Measurements from ENCODE around the gene PRKG1.

The PRKG1 gene

DNA sequence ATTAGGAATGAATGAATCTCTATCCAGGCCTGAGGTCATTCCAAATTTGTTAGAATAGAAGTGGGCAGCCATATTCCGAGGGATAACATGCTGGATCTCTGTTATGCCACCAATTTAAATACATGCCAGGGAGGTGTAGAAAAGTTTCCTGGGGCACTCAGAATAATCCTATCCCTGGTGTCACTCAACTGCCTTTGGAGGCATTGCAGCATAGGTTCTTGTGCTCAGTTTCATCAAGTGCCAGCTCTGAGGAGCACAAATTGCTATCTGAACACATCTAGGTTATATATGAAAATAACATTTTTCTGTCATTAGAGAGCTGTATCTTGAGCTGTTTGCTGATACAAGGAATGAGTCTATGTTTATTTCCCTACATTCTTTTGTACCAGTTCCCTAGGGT lies 427.8 kb downstream of the PRKG1 start:
- Histone ChIP-seq H3K4me3 (no peak overlapping the region), H3K9me3 (no peaks in the 10 kb centered on the region), H3K27me3 (ENCODE audit: low read depth) (no peaks in the 10 kb centered on the region), H3K36me3 (replicated peaks) (no peaks in the 10 kb centered on the region), H3K4me1 (no peaks in the 10 kb centered on the region)
- no peak for DNase-seq (ENCODE audit: low spot score in 2 of 2)
- in situ Hi-C loops (cut with MboI; ENCODE audit: low sequenced_read_pairs): no loop called here

DNA sequence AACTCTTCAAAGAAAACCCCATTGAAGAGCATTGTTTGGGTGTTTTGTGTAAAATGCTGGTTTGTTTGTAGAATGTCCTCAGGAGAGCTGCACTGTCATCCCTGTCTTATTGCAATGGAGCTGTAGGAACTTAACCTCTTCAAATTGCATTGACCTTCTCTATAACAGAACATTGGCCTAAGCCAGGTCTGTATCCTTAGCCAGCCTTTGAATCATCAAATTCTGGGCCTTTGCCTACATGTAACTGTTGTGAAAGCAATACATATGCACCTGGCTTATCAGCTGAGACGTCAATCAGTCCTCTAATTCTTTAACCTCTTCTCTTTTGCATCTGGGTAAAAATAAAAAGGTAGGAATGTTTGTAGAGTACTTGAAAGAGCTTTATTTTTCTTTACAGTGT lies 429.1 kb downstream of the PRKG1 start:
- in situ Hi-C loops (cut with MboI; ENCODE audit: low sequenced_read_pairs): no loop called here

DNA sequence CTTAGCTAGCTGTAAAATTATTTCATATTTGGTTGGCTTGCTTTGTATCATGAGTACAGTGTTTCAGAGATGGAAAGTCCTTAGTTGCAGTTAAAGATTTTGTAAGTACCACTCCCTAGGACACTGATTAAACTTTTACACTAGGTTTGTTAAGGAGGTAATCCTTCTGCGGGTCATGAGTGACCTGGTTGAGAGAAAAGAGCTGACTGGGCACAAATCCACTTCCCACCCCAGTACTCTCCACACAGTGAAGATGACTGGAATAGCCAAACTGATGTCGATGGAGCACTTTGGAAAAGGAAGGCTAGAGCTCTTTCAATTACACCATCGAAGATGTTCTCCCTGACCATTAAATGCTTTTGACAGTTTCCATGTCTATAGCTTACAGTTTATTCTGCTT lies 433.2 kb downstream of the PRKG1 start:
- no peak for DNase-seq (ENCODE audit: low spot score in 2 of 2)
- H3K9me3 ChIP-seq: no peaks in the 10 kb centered on the region
- H3K36me3 ChIP-seq (replicated peaks): no peaks in the 10 kb centered on the region
- H3K27me3 ChIP-seq (ENCODE audit: low read depth): no peaks in the 10 kb centered on the region
- no peak overlapping the region for H3K4me3 ChIP-seq
- no peaks in the 10 kb centered on the region for H3K4me1 ChIP-seq
- in situ Hi-C loops (cut with MboI; ENCODE audit: low sequenced_read_pairs): no loop called here

More for the DNA sequence above, 429.1 kb downstream of the PRKG1 start:
- Histone ChIP-seq H3K4me3 (no peak overlapping the region), H3K36me3 (replicated peaks) (no peaks in the 10 kb centered on the region), H3K4me1 (no peaks in the 10 kb centered on the region), H3K27me3 (ENCODE audit: low read depth) (no peaks in the 10 kb centered on the region), H3K9me3 (no peaks in the 10 kb centered on the region)
- no peak for DNase-seq (ENCODE audit: low spot score in 2 of 2)

DNA sequence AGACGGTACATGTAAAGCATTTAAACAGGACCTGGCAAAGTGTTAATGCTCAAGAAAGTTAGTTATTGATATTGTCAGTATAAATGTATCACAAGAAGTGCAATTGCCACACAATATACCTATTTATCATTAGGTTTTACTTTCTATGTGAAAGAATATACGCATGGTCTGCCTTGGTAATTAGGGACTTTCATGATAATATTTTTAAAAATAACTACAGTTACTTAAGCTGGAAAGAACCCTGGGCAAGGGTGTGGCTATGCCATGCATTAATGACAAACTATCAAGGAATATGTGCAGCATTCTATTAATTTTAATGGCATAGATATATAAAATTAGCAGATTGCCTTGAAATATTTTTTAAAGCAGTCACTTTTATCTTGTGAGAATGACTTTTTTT lies 433.9 kb downstream of the PRKG1 start:
- Histone ChIP-seq H3K4me1 (no peaks in the 10 kb centered on the region), H3K9me3 (no peaks in the 10 kb centered on the region), H3K36me3 (replicated peaks) (no peaks in the 10 kb centered on the region), H3K27me3 (ENCODE audit: low read depth) (no peaks in the 10 kb centered on the region), H3K4me3 (no peak overlapping the region)
- DNase-seq (ENCODE audit: low spot score in 2 of 2): no peak
- in situ Hi-C loops (cut with MboI; ENCODE audit: low sequenced_read_pairs): no loop called here

DNA sequence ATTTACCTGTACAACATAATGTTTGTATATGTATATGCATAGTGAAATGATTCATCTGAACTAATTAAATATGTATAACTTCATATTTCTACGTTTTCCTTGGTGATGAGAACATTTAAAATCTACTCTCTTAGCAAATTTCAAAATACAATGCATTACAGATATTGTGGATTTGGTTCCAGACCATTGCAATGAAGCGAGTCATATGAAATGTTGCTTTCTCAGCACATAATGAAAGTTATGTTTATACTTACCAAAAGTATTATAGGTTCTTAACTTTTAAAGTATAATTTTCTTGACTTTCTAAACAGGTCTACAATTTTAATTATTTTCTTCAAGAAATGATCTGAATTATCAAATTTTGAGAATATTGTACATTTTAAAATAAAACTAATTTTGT lies 435.9 kb downstream of the PRKG1 start:
- Histone ChIP-seq H3K9me3 (no peaks in the 10 kb centered on the region), H3K4me1 (no peaks in the 10 kb centered on the region), H3K27me3 (ENCODE audit: low read depth) (no peaks in the 10 kb centered on the region), H3K36me3 (replicated peaks) (no peaks in the 10 kb centered on the region), H3K4me3 (no peak overlapping the region)
- in situ Hi-C loops (cut with MboI; ENCODE audit: low sequenced_read_pairs): no loop called here
- no peak for DNase-seq (ENCODE audit: low spot score in 2 of 2)

DNA sequence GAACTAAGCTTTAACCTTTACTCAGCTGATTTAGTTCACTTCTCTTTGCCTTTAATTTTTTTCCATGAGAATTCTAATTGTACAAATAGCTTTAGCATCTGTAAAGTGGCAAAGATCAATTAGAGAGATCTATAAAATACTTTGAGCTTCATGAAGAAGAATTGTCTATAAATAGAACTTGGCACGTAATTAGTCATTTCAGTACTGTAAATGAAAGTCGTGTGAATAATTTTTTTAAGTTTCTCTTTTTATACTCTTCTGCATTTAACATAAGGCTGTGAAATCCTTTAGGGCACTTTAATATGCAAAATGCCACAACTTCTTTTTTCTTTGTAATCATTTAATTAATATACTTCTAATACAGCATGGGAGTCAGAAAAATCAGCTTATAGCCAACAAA lies 447.3 kb downstream of the PRKG1 start:
- in situ Hi-C loops (cut with MboI; ENCODE audit: low sequenced_read_pairs): no loop called here
- DNase-seq (ENCODE audit: low spot score in 2 of 2): no peak
- Histone ChIP-seq H3K9me3 (no peaks in the 10 kb centered on the region), H3K4me3 (no peak overlapping the region), H3K27me3 (ENCODE audit: low read depth) (no peaks in the 10 kb centered on the region), H3K4me1 (no peaks in the 10 kb centered on the region), H3K36me3 (replicated peaks) (no peaks in the 10 kb centered on the region)

DNA sequence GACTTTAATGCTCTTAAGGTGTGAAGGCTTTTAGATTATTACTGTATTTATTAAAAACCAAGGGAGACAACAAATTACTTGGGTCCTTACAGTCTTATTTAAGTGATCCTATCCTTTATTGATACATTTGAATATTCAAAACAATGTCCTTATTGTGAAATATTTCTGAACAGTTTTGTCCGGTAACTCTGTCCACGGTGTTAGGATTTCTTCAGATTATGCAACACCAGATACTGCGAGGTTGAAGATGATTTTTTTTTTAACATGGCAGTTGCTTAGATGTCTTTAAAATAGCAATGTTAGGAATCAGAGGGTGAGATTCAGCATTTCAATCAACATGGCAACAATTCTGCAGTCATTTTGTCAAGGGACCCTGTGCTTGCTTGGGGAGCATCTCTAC lies 448.6 kb downstream of the PRKG1 start:
- no peaks in the 10 kb centered on the region for H3K4me1 ChIP-seq
- no peaks in the 10 kb centered on the region for H3K9me3 ChIP-seq
- no peaks in the 10 kb centered on the region for H3K36me3 ChIP-seq (replicated peaks)
- no peak overlapping the region for H3K4me3 ChIP-seq
- in situ Hi-C loops (cut with MboI; ENCODE audit: low sequenced_read_pairs): no loop called here
- peaks cover 6% of the 10 kb centered on the region; the same call in 1 of the 2 replicates for H3K27me3 ChIP-seq (ENCODE audit: low read depth)
- DNase-seq (ENCODE audit: low spot score in 2 of 2): no peak

DNA sequence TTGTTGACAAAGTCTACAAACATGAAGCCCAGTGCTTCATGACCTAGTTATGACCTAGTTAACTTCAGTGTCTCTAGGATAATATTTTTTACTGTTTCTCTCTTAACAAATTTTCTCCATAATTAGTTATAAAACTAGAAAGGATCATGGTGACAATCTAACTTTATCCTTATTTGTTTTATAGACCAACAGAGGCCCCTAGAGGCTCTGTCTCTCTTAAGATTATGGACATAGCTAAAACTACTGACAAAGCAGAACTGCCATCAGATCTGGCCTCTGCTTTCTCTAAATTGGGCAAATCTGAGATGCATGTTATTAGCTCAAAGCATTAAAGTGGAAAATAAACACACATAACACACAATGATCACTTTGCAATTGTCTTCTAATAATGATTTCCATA lies 449.2 kb downstream of the PRKG1 start:
- Histone ChIP-seq H3K9me3 (no peaks in the 10 kb centered on the region), H3K4me3 (no peak overlapping the region), H3K36me3 (replicated peaks) (no peaks in the 10 kb centered on the region), H3K27me3 (ENCODE audit: low read depth) (peaks cover 6% of the 10 kb centered on the region; the same call in 1 of the 2 replicates), H3K4me1 (no peaks in the 10 kb centered on the region)
- DNase-seq (ENCODE audit: low spot score in 2 of 2): no peak
- in situ Hi-C loops (cut with MboI; ENCODE audit: low sequenced_read_pairs): no loop called here

DNA sequence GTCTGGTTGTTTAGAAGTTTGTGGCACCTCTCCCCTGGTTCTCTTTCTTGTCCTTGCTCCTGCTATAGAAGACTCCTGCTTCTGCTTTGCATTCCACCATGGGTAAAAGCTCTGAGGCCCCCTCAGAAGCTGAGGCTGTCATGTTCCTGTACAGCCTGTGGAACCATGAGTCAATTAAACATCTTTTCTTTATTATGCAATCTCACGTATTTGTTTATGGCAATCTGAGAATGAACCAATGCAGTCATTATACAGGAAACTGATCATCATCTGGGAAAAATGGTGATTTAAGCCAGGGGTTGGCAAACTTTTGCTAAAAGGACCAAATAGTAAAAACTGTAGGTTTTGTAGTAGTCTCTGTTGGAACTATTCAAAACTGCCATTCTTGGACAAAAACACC lies 449.8 kb downstream of the PRKG1 start:
- Histone ChIP-seq H3K36me3 (replicated peaks) (no peaks in the 10 kb centered on the region), H3K27me3 (ENCODE audit: low read depth) (peaks cover 6% of the 10 kb centered on the region; the same call in 1 of the 2 replicates), H3K4me1 (no peaks in the 10 kb centered on the region), H3K9me3 (no peaks in the 10 kb centered on the region), H3K4me3 (no peak overlapping the region)
- in situ Hi-C loops (cut with MboI; ENCODE audit: low sequenced_read_pairs): no loop called here
- no peak for DNase-seq (ENCODE audit: low spot score in 2 of 2)

DNA sequence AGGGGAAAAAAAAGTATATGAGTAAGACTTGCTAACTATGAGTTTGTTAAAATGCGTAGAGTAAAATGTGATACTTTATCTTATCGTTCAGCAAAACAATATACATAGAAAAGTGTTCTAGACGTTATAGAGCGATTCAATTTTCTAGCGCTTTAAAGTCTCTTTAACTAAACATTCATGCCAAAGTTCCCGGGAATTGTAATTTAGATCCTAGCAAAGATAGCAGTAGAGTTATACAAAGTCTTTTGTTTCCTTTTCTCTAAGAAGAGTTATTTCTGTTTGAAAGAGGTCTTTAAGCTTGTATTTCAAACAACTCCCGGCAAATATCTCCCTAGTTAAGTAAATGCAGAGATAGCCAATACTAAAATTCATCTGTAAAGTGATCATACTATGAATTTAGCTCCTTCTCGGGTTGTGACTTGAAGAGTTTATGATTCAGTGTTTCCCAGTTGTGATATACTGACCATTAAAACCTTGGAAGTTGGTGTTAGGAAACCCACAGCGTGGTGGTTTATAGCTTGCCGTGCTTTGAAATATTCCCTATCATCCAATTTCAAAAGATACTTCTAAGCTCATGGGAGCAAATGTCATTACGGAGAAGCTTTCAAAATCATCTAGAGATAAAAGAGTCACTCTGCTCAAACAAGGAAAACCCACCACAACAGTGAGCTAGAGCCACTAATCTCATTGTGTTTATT lies 453.4 kb downstream of the PRKG1 start:
- peaks cover 6% of the 10 kb centered on the region; the same call in 1 of the 2 replicates for H3K27me3 ChIP-seq (ENCODE audit: low read depth)
- H3K4me3 ChIP-seq: no peak overlapping the region
- in situ Hi-C loops (cut with MboI; ENCODE audit: low sequenced_read_pairs): no loop called here
- no peak for DNase-seq (ENCODE audit: low spot score in 2 of 2)
- no peaks in the 10 kb centered on the region for H3K9me3 ChIP-seq
- no peaks in the 10 kb centered on the region for H3K36me3 ChIP-seq (replicated peaks)
- H3K4me1 ChIP-seq: no peaks in the 10 kb centered on the region

DNA sequence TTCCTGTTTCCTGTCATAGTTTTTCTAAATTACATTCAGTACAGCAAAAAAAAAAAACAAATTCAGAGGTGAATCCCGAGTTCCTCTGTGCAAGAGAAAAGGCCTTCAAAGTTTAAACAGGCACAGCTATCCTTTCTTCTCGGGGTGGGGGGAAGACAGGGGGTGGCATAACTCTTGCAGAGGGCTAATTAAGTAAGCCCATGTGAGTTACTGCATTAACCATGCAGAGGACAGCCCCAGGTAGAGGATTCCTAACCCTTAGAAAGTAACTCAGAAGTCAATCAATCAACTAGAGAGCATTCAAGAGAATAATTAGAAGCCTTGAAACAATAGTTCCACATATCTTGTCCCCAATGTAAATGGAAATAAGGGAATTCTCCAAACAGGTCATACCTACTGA lies 454.2 kb downstream of the PRKG1 start:
- Histone ChIP-seq H3K4me1 (no peaks in the 10 kb centered on the region), H3K4me3 (no peak overlapping the region), H3K9me3 (no peaks in the 10 kb centered on the region), H3K27me3 (ENCODE audit: low read depth) (peaks cover 6% of the 10 kb centered on the region; the same call in 1 of the 2 replicates), H3K36me3 (replicated peaks) (no peaks in the 10 kb centered on the region)
- in situ Hi-C loops (cut with MboI; ENCODE audit: low sequenced_read_pairs): no loop called here
- no peak for DNase-seq (ENCODE audit: low spot score in 2 of 2)

DNA sequence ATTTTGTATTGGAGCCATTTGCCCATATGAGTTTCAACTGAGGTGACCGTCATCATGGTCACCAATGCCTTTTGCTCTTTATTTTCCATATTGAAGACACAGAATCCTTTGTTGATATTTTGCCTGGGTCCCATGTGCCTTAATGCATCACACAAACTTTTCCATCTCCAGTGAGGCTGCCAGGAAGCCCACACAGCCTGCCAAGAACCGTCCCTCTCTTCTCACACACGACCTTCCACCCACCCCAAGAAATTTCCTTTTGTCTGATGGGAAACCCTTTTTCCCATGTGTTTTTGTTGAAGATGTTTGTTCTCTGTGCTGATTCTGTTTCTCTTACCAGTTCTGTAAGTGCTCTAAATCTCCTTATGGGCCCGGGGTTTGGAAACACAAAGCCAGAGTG lies 456.3 kb downstream of the PRKG1 start:
- in situ Hi-C loops (cut with MboI; ENCODE audit: low sequenced_read_pairs): no loop called here
- Histone ChIP-seq H3K4me3 (no peak overlapping the region), H3K27me3 (ENCODE audit: low read depth) (peaks cover 6% of the 10 kb centered on the region; the same call in 1 of the 2 replicates), H3K4me1 (no peaks in the 10 kb centered on the region), H3K36me3 (replicated peaks) (no peaks in the 10 kb centered on the region), H3K9me3 (no peaks in the 10 kb centered on the region)
- no peak for DNase-seq (ENCODE audit: low spot score in 2 of 2)

DNA sequence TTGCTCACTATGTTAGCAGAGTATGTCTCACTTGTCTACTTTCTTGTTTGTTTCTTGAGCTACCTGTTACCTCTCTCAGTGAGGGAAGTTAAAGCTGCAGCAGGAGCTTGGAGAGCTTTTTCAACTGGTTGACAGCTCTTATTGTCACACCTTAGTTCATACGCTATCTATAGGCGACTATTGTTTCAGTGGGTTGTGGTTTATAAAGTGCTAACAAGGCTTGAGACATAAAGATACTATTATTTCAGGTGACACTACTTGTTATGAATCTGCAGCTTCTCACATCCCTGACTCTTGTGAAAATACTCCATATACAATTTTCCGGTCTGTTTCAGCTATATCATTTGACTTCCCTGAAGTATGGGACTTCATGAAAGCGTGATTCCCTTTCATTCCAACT lies 457.8 kb downstream of the PRKG1 start:
- H3K36me3 ChIP-seq (replicated peaks): no peaks in the 10 kb centered on the region
- no peaks in the 10 kb centered on the region for H3K9me3 ChIP-seq
- no peaks in the 10 kb centered on the region for H3K4me1 ChIP-seq
- no peak overlapping the region for H3K4me3 ChIP-seq
- H3K27me3 ChIP-seq (ENCODE audit: low read depth): peaks cover 6% of the 10 kb centered on the region; the same call in 1 of the 2 replicates
- in situ Hi-C loops (cut with MboI; ENCODE audit: low sequenced_read_pairs): no loop called here
- DNase-seq (ENCODE audit: low spot score in 2 of 2): no peak

DNA sequence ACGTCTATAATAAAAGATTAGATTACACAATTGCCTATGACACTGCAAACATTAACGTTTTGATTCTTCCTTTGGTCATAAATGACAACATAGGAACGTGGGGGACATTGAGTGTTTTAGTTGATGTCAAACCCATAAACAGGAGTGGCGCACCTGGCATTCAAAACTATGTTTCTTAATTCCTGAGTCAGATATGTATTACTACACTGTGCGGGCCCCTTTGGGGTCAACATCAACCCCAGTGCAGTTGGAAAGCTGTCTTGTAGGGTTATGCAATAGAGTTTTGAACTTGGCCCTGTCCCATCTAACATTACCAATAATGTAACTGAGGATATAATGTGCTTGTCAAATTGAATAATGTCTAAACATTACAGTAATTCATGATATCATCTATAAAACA lies 468.6 kb downstream of the PRKG1 start:
- Histone ChIP-seq H3K4me3 (no peak overlapping the region), H3K27me3 (ENCODE audit: low read depth) (no peaks in the 10 kb centered on the region), H3K9me3 (no peaks in the 10 kb centered on the region), H3K36me3 (replicated peaks) (no peaks in the 10 kb centered on the region), H3K4me1 (no peaks in the 10 kb centered on the region)
- no peak for DNase-seq (ENCODE audit: low spot score in 2 of 2)
- in situ Hi-C loops (cut with MboI; ENCODE audit: low sequenced_read_pairs): no loop called here

DNA sequence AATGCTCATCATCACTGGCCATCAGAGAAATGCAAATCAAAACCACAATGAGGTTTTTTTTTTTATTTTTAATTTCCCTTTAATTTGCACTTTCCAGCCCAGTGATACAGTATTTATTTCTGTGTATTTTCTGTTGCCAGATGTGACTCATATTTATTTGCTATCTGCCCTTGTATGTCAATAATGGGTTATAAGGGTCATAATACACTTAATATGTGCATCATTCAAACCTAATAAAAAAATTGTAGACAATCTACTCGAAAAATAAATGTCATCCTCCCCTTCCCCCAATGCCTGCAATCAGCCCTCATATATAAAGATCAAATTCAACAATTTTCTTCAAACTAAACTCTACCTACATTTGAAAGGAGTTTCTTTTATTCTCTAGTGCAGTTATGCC lies 470.6 kb downstream of the PRKG1 start:
- in situ Hi-C loops (cut with MboI; ENCODE audit: low sequenced_read_pairs): no loop called here
- H3K4me1 ChIP-seq: no peaks in the 10 kb centered on the region
- no peak for DNase-seq (ENCODE audit: low spot score in 2 of 2)

More for the DNA sequence above, 470.6 kb downstream of the PRKG1 start:
- Histone ChIP-seq H3K27me3 (ENCODE audit: low read depth) (no peaks in the 10 kb centered on the region), H3K9me3 (no peaks in the 10 kb centered on the region), H3K36me3 (replicated peaks) (no peaks in the 10 kb centered on the region), H3K4me3 (no peak overlapping the region)

Data from HAP-1 (cell line).